Cerebellar nuclear complex (tissue), 1 donor: ENCODE measurements around the gene UBE2F.
A peak's percentile ranks its signal among the peaks of the same experiment; 100 is the strongest.
"Not testable (repeated sequence)": the region's sequence is repeated elsewhere in the genome, so short reads cannot be mapped to it uniquely, and the experiment has no call there.

Source experiments
- DNase-seq, 2 experiments: peaks; one replicate each; lab custom pipeline; 2025; lab: John Stamatoyannopoulos, UW

Gene UBE2F

GRCh38 chr2:238053191-238053776, 86.5 kb downstream of the UBE2F start:
- no peak for DNase-seq

- no peak for DNase-seq
These were observed 89.0 kb downstream of the UBE2F start for GRCh38 chr2:238055841-238056240.

- not testable (repeated sequence) for DNase-seq
These were observed 91.1 kb downstream of the UBE2F start for GRCh38 chr2:238057696-238058575.

GRCh38 chr2:238059505-238059904, 92.7 kb downstream of the UBE2F start:
- DNase-seq: no peak

- DNase-seq: no peak
These were observed 93.3 kb downstream of the UBE2F start for GRCh38 chr2:238060096-238060541.

- peak; percentile 53 to 82 for DNase-seq
These were observed 93.9 kb downstream of the UBE2F start, which contains the start of gene SCLY for GRCh38 chr2:238060542-238061314. Gene SCLY (plus strand): TSS chr2:238061001. CDS start chr2:238061055, 54 bp downstream.

- DNase-seq: no peak
These were observed 94.7 kb downstream of the UBE2F start for GRCh38 chr2:238061315-238062202.

- no peak for DNase-seq
These were observed 96.8 kb downstream of the UBE2F start for GRCh38 chr2:238063414-238064189.

GRCh38 chr2:238064376-238064775, 97.6 kb downstream of the UBE2F start:
- no peak for DNase-seq

GRCh38 chr2:238065071-238065846, 98.4 kb downstream of the UBE2F start:
- no peak for DNase-seq

- DNase-seq: no peak
These were observed 99.4 kb downstream of the UBE2F start for GRCh38 chr2:238066218-238066617.

- not testable (repeated sequence) for DNase-seq
These were observed 99.9 kb downstream of the UBE2F start for GRCh38 chr2:238066718-238067117.

- no peak for DNase-seq
These were observed 101.1 kb downstream of the UBE2F start for GRCh38 chr2:238067939-238068338.

GRCh38 chr2:238069021-238069709, 102.4 kb downstream of the UBE2F start:
- no peak for DNase-seq

- no peak for DNase-seq
These were observed 103.1 kb downstream of the UBE2F start for GRCh38 chr2:238069877-238070276.

- DNase-seq: no peak
These were observed 108.6 kb downstream of the UBE2F start for GRCh38 chr2:238075397-238075796.

- no peak for DNase-seq
These were observed 110.5 kb downstream of the UBE2F start for GRCh38 chr2:238077292-238077691.

- DNase-seq: no peak
These were observed 113.1 kb downstream of the UBE2F start for GRCh38 chr2:238079874-238080327.

GRCh38 chr2:238080518-238080917, 113.7 kb downstream of the UBE2F start:
- no peak for DNase-seq
